GM12892 (cell line): ENCODE data around the gene PDZD2.

Experiments
- POLR2A ChIP-seq: IDR thresholded peaks from 2 replicates; pipeline ENCODE4 v1.6.1; 2011; ENCODE audit warnings: low read depth, low read length, control low read depth
- POLR2AphosphoS5 ChIP-seq: IDR thresholded peaks from 2 replicates; pipeline ENCODE4 v1.6.1; 2011; ENCODE audit warnings: low read depth, low read length, control low read depth
- TAF1 ChIP-seq: IDR thresholded peaks from 2 replicates; pipeline ENCODE4 v1.6.1; 2011; ENCODE audit warnings: low read depth, mild to moderate bottlenecking, control low read depth, low read length, borderline replicate concordance

DNA sequence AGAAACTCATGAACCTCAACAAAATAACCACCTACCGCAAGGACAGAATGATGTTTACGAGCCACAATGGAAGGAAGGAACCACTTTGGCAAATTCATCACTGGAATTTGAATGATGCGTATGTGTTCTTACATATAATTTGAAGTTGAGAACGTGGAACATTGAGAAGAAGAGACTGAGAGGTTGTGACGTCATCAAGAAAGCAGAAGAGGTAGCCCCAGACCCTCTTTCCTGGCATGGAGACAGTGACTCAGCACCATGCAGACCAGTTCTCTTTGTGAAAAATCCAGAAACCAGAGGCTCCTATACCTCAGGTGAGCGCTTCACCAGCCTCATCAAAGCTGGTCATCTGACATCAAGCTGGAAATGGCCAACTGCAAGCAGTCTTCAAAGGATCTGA is 124.5 kb downstream of the PDZD2 start:
- TF ChIP-seq POLR2A: no peak
- no peak for TF ChIP-seq TAF1
- no peak for TF ChIP-seq POLR2AphosphoS5
